ENCODE measurements around the gene FMO4.
"Not testable (repeated sequence)": the region's sequence is repeated elsewhere in the genome, so short reads cannot be mapped to it uniquely, and the experiment has no call there.

GRCh38 chr1:171390740-171391139 lies 76.8 kb downstream of the FMO4 start:
- not testable (repeated sequence) for TF ChIP-seq POLR2AphosphoS5 (IDR thresholded peaks at IDR 0.05; ENCODE audit: insufficient read depth in 1 of 2, low read depth in 1 of 2); POLR2A (IDR thresholded peaks at IDR 0.05)
